ENCODE measurements around the gene PAK2. TPM values are rescaled to one million over a fixed set of nuclear protein-coding genes. Genes with fewer than 3 reads are reported as not detected.

Gene PAK2
- total RNA-seq: 100 to 1,000 TPM; 118 to 119 TPM

DNA sequence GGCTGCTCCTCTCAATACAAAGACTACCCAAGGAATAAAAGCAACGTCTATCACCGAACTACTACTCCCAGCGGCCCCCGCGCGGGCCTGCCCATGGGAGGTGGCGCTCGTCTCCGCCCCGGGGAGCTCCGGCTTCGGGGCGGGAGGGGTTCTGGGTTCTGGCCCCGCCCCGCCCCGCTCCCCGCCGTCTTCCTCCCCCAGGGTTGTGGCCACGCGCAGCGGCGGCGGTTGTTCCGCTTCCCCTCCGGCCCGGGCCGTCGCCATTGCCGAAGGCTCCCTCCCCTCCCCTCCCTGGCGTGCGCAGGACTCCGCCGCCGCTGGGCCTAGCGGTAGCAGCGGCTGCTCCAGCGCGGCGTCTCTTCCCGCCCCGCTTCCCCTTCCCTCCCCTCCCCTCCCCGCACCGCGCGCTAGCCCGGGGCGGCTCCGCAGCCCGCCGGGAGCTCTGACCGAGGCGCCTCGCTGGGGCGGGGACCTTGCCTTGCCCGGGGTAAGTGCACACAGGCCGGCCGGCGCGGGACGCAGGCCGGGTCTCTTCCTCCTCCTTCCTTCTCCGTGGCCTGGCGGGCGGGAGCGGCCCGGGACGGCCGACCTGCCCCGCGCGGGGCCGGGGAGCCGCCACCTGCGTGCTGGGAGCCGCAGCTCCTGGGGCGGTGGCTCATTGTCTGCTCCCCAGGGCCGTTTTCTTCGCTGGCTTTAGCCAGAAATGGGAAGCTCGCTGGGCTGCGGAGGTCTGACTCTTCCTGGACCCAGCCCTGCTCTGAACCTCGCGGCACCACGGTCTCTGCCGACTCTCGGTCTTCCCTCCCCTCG, at the start of gene PAK2:
Gene PAK2, plus strand, starts transcription at position 187 of the 810 bp plus-strand sequence. CDS start 42,790 bp downstream, outside the sequence.
- peaks cover 5% of the 10 kb centered on the region for H3K9me3 Mint-ChIP-seq
- peak; percentile 91 for DNase-seq
- ChIA-PET CTCF (interaction anchor here (0.5 to 2.8 kb wide), 9 partner anchors 28 to 296 kb away, joined by 3 to 9 read pairs (median 3); partner anchors contain the start of genes CEP19, PIGX and SENP5), POLR2A (interaction anchor here (0.5 to 3.8 kb wide), 21 partner anchors 9 to 460 kb away, joined by 3 to 48 read pairs (median 5); partner anchors contain the start of genes CEP19, FBXO45, NCBP2 and PIGX)
- H3K36me3 Mint-ChIP-seq (ENCODE audit: low read depth): peaks cover 44% of the 10 kb centered on the region
- no peaks in the 10 kb centered on the region for H3K27me3 Mint-ChIP-seq
- peak within 1 kb of the TSS; percentile 98 for H3K27ac Mint-ChIP-seq
- peaks cover 28% of the 10 kb centered on the region for H3K4me1 Mint-ChIP-seq
- H3K4me3 Mint-ChIP-seq: peak within 1 kb of the TSS; percentile 99

- no peak for DNase-seq
- no peak overlapping the region for H3K4me3 Mint-ChIP-seq
- ChIA-PET CTCF (interaction anchor here (2.0 to 9.0 kb wide), 2 partner anchors 13 to 81 kb away, joined by 5 to 219 read pairs; no protein-coding TSS in a partner anchor), POLR2A (interaction anchor here (1.4 kb wide), 1 partner anchor 60 kb away, joined by 4 read pairs; no protein-coding TSS in a partner anchor)
- H3K27ac Mint-ChIP-seq: no peak overlapping the region
- no peaks in the 10 kb centered on the region for H3K36me3 Mint-ChIP-seq (ENCODE audit: low read depth)
- H3K27me3 Mint-ChIP-seq: no peaks in the 10 kb centered on the region
- no peaks in the 10 kb centered on the region for H3K9me3 Mint-ChIP-seq
- peaks cover 23% of the 10 kb centered on the region for H3K4me1 Mint-ChIP-seq
Observed at GRCh38 chr3:196689941-196690660, 49.6 kb upstream of the PAK2 start.

DNA sequence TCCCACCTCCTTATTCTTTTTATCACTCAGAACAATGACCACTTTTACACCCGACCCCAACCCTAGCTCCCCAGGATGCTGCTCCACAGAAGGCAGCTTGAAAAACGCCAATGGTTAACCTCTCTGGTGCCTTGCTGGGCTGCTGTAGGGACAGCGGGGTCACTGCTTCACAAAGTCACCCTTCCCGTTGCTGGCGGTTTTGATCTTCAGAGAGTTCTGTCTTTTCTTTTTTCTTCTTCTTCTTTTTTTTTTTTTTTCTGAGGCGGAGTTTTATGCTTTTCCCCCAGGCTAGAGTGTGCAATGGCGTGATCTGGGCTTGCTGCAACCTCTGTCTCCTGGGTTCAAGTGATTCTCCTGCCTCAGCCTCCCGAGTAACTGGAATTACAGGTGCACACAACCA, 48.3 kb upstream of the PAK2 start:
- CTCF ChIA-PET: interaction anchor here (0.7 to 9.0 kb wide), 4 partner anchors 14 to 162 kb away, joined by 3 to 219 read pairs (median 4); no protein-coding TSS in a partner anchor
- Mint-ChIP-seq H3K9me3 (no peaks in the 10 kb centered on the region), H3K36me3 (ENCODE audit: low read depth) (no peaks in the 10 kb centered on the region), H3K4me3 (no peak overlapping the region), H3K27ac (no peak overlapping the region), H3K4me1 (peaks cover 23% of the 10 kb centered on the region), H3K27me3 (no peaks in the 10 kb centered on the region)
- DNase-seq: no peak
- POLR2A ChIA-PET: interaction anchor here (1.1 to 1.4 kb wide), 2 partner anchors 61 to 176 kb away, joined by 3 to 4 read pairs; partner anchors contain the start of gene SENP5

DNA sequence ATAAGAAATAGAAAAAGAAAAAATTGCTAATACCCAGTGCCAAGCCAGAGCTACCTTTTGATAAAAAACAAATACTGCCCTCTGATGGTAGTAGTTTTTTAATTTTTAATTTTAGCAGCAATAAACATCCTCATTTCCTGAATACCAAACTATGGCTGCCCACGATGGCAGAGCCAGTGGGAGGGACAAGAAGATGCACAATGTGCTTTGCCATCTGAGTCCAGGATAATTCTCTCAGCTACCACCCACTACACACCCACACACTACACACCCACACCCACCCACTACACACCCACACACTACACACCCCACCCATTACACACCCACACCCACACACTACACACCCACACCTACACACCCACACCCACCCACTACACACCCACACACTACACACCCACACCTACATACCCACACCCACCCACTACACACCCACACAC, 45.4 kb upstream of the PAK2 start:
- POLR2A ChIA-PET: interaction anchor here (0.6 to 1.2 kb wide), 3 partner anchors 13 to 174 kb away, joined by 3 to 4 read pairs (median 3); partner anchors contain the start of gene SENP5
- H3K27ac Mint-ChIP-seq: no peak overlapping the region

GRCh38 chr3:196694941-196695848, 44.5 kb upstream of the PAK2 start:
- Mint-ChIP-seq H3K27me3 (no peaks in the 10 kb centered on the region), H3K4me3 (no peak overlapping the region), H3K9me3 (no peaks in the 10 kb centered on the region), H3K27ac (peak overlapping the region; percentile 40), H3K36me3 (ENCODE audit: low read depth) (no peaks in the 10 kb centered on the region), H3K4me1 (peaks cover 14% of the 10 kb centered on the region)
- ChIA-PET CTCF (no interaction called here), POLR2A (interaction anchor here (0.8 to 1.6 kb wide), 2 partner anchors 14 to 17 kb away, joined by 3 to 7 read pairs; partner anchors contain the start of genes CEP19 and PIGX)
- DNase-seq: no peak

More for the DNA sequence above, 45.4 kb upstream of the PAK2 start:
- Mint-ChIP-seq H3K9me3 (no peaks in the 10 kb centered on the region), H3K4me1 (peaks cover 14% of the 10 kb centered on the region), H3K4me3 (no peak overlapping the region), H3K27me3 (no peaks in the 10 kb centered on the region), H3K36me3 (ENCODE audit: low read depth) (no peaks in the 10 kb centered on the region)
- CTCF ChIA-PET: interaction anchor here (0.8 to 2.0 kb wide), 10 partner anchors 9 to 172 kb away, joined by 3 to 13 read pairs (median 3); no protein-coding TSS in a partner anchor
- DNase-seq: peak; percentile 28

DNA sequence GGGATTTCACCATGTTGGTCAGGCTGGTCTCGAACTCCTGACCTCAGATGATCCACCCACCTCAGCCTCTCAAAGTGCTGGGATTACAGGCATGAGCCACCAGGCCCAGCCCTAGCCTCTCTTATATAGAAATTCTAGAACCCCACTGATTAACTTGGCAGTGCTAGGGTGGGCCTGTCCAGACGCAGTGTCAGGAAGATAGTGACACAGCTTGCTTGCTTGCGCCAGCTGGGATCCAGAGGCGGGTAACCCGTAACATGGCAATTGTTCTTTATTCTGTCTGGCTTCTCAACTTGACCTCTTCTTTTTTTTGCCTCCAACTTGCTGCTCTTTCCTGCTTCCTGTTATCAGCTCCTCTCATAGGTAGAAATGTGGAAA, 43.8 kb upstream of the PAK2 start:
- peaks cover 14% of the 10 kb centered on the region for H3K4me1 Mint-ChIP-seq
- CTCF ChIA-PET: no interaction called here
- POLR2A ChIA-PET: interaction anchor here (0.8 to 1.6 kb wide), 2 partner anchors 13 to 17 kb away, joined by 3 to 7 read pairs; partner anchors contain the start of genes CEP19 and PIGX
- no peaks in the 10 kb centered on the region for H3K9me3 Mint-ChIP-seq
- no peak for DNase-seq
- no peak overlapping the region for H3K4me3 Mint-ChIP-seq
- peak overlapping the region; percentile 40 for H3K27ac Mint-ChIP-seq
- H3K27me3 Mint-ChIP-seq: no peaks in the 10 kb centered on the region
- no peaks in the 10 kb centered on the region for H3K36me3 Mint-ChIP-seq (ENCODE audit: low read depth)

GRCh38 chr3:196697270-196697669, 42.4 kb upstream of the PAK2 start:
- POLR2A ChIA-PET: no interaction called here
- H3K27ac Mint-ChIP-seq: no peak overlapping the region
- no peak overlapping the region for H3K4me3 Mint-ChIP-seq
- H3K9me3 Mint-ChIP-seq: no peaks in the 10 kb centered on the region
- DNase-seq: no peak
- CTCF ChIA-PET: interaction anchor here (0.9 kb wide), 1 partner anchor 11 kb away, joined by 3 read pairs; no protein-coding TSS in a partner anchor
- no peaks in the 10 kb centered on the region for H3K27me3 Mint-ChIP-seq
- no peaks in the 10 kb centered on the region for H3K36me3 Mint-ChIP-seq (ENCODE audit: low read depth)
- H3K4me1 Mint-ChIP-seq: peaks cover 14% of the 10 kb centered on the region

GRCh38 chr3:196699749-196700148, 39.9 kb upstream of the PAK2 start:
- Mint-ChIP-seq H3K9me3 (no peaks in the 10 kb centered on the region), H3K27me3 (peaks cover 2% of the 10 kb centered on the region), H3K4me1 (peaks cover 6% of the 10 kb centered on the region), H3K36me3 (ENCODE audit: low read depth) (no peaks in the 10 kb centered on the region), H3K4me3 (no peak overlapping the region), H3K27ac (no peak overlapping the region)
- ChIA-PET CTCF (no interaction called here), POLR2A (no interaction called here)
- no peak for DNase-seq

DNA sequence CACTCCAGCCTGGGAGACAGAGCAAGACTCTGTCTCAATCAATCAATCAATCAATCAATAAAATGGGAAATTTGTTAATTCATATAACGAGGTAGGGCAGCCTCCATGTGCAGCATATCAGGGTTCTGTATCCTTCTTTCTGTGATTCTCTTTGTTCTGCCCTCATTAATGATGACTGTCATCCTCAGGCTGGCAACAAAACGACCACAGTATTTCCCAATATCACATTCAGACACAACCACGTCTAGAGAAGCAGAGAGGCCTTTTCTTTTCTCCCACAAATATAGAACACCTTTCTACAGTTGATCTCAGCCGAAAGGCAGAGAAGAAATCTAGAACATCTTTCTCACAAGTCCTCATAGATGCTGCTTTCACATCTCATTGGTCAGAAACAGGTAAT, 38.9 kb upstream of the PAK2 start:
- Mint-ChIP-seq H3K27ac (no peak overlapping the region), H3K9me3 (no peaks in the 10 kb centered on the region), H3K36me3 (ENCODE audit: low read depth) (no peaks in the 10 kb centered on the region), H3K4me1 (peaks cover 3% of the 10 kb centered on the region), H3K4me3 (no peak overlapping the region), H3K27me3 (peaks cover 2% of the 10 kb centered on the region)
- no peak for DNase-seq
- ChIA-PET CTCF (no interaction called here), POLR2A (no interaction called here)

DNA sequence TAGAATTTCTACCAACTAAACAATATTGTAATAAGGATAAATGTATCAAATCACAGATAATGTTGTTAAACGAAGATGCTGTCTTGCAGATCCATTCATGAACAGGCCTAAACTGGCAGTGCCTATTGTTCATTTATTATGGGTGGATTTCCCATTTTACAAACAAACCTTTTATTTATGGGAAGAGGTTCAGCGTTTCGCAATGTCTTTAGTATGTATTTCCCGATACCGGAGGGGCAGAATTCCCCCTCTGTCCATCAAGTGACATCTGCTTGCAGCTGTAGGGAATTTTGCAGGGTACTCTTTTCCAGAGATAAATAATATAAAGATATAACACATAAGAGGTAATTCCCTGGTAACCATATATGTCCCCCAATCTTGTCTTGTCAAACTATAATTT, 33.3 kb upstream of the PAK2 start:
- CTCF ChIA-PET: interaction anchor here (1.0 kb wide), 1 partner anchor 178 kb away, joined by 3 read pairs; no protein-coding TSS in a partner anchor
- Mint-ChIP-seq H3K4me1 (peaks cover 9% of the 10 kb centered on the region), H3K4me3 (no peak overlapping the region), H3K9me3 (no peaks in the 10 kb centered on the region), H3K27ac (no peak overlapping the region), H3K27me3 (peaks cover 2% of the 10 kb centered on the region), H3K36me3 (ENCODE audit: low read depth) (peaks cover 9% of the 10 kb centered on the region)
- DNase-seq: no peak
- POLR2A ChIA-PET: no interaction called here

- POLR2A ChIA-PET: interaction anchor here (0.9 to 1.3 kb wide), 2 partner anchors 13 to 138 kb away, joined by 4 read pairs; partner anchors contain the start of genes FBXO45 and WDR53
- peaks cover 13% of the 10 kb centered on the region for H3K4me1 Mint-ChIP-seq
- CTCF ChIA-PET: interaction anchor here (2.2 kb wide), 1 partner anchor 97 kb away, joined by 11 read pairs; no protein-coding TSS in a partner anchor
Observed at GRCh38 chr3:196706731-196707130, 32.9 kb upstream of the PAK2 start.

GRCh38 chr3:196707566-196707965, 32.1 kb upstream of the PAK2 start:
- H3K27ac Mint-ChIP-seq: no peak overlapping the region
- DNase-seq: no peak
- H3K36me3 Mint-ChIP-seq (ENCODE audit: low read depth): peaks cover 13% of the 10 kb centered on the region
- peaks cover 14% of the 10 kb centered on the region for H3K4me1 Mint-ChIP-seq
- H3K9me3 Mint-ChIP-seq: no peaks in the 10 kb centered on the region
- no peak overlapping the region for H3K4me3 Mint-ChIP-seq
- H3K27me3 Mint-ChIP-seq: peaks cover 2% of the 10 kb centered on the region
- POLR2A ChIA-PET: interaction anchor here (0.9 to 1.3 kb wide), 2 partner anchors 13 to 139 kb away, joined by 4 read pairs; partner anchors contain the start of genes FBXO45 and WDR53
- CTCF ChIA-PET: interaction anchor here (2.1 to 2.2 kb wide), 2 partner anchors 22 to 98 kb away, joined by 7 to 11 read pairs; no protein-coding TSS in a partner anchor

More at GRCh38 chr3:196706731-196707130, 32.9 kb upstream of the PAK2 start:
- H3K27me3 Mint-ChIP-seq: peaks cover 2% of the 10 kb centered on the region
- H3K27ac Mint-ChIP-seq: no peak overlapping the region
- H3K36me3 Mint-ChIP-seq (ENCODE audit: low read depth): peaks cover 12% of the 10 kb centered on the region
- H3K4me3 Mint-ChIP-seq: no peak overlapping the region
- no peak for DNase-seq
- H3K9me3 Mint-ChIP-seq: no peaks in the 10 kb centered on the region

Data from activated CD4-positive, alpha-beta memory T cell treated with anti-CD3 and anti-CD28 coated beads, Interleukin-2, amount 10 ng/mL, durations not matched to agents 7 days and 5 days (primary cell).